NCI-H748 treated with DMSO at 0.1 percent for 48 hours (cell line): ENCODE measurements around the gene ASCC1.

Experiments used
- DNase-seq: peaks from one replicate; lab custom pipeline; 2025; lab: John Stamatoyannopoulos, UW

Gene ASCC1

DNA sequence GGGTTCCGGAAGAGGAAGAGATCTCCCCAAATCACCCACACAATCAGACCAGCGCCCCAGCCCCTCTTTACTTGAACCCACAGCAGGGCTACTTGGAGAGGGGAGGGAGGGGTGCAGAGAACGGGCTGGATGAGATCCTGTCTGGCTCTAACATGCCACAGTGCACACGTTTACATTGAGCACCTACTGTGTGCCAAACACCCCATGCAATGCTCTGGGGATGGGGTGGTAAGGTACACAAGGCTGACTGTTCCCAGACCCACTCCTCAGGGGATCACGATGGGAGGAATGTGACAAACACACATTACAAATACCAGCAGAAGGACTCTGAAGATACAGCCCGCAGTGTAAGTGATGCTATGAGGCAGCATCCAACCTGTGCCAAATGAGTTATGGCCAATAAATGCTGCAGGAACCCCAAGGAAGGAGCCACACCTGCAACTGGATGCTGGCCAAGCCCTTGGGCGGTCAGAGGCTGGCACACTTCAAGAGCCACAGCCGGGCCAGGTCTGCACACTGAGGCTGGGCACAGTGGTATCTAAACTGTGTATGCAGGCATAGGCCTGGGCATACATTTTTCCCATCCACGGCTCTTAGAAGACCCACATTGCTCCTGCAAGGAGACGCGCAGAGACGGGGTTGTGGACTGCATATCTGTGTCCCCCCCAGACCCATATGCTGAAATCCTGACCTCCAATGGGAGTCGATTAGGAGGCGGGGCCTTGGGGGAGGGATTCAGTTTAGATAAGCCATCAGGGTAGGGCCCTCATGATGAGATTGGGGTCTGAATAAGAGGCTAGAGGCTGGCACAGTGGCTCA is 134.1 kb downstream of the ASCC1 start:
- no peak for DNase-seq

DNA sequence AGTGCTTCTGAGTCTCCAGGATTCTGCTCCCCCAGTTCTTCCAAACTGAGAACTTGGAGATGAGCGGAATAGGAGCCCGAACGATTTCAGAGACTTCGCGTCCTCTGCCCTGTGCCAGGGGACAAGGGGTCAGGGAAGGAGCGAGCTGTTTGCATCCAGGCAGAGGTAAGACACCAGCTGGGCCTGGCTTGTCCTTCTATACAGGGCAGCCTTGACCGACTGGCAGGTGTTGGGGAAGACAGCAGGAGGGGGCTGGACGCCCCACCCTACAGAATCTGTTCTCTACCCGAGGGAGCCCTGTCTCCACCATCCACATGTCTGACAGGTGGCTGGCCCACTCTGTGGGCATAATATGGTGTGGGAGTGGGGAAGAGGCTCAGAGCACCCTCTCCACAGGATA is 134.9 kb downstream of the ASCC1 start:
- no peak for DNase-seq

DNA sequence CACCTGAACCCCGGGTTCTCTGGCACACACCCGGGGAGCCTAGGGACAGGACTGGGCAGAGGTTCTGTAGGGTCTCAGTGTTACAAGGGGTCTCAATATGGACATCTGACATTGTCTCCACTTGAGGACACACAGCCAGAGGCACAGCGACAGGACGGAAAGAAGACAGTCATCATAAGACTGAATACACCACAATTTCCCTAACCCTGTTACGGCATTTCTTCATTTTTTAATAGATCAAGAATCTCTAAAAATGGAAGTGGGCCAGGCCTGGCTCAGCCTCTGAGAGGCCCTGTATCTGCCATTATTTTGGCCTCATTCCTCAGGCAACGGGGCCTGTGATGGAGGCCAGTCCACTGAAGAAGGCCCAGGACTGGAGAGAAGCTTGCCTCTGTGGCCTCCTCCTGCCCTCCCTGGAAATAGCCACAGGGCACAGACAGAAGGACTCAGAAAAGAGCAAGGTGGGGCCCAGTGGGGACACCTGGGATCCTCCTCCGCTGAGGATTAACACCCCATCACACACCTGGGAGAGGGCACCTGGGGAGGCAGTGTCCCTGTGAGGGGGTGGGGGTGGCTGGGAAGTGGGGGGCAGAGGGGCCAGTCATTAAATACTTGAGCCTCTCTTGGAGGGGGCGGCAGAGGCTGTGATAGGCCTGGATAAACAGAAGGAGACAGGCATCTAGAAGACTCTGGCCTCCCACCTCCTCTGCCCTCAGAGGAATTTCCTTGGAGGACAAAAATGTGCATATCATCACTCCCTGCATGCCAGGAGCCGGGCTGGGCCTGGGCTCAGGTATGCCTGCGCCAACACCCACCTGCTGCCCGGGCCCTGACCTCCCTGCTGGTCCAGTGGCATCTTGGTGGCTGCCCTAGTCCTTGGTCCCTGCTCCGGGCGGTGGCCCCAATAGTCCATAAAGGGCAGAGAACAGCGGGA is 135.8 kb downstream of the ASCC1 start:
- DNase-seq, result no peak

DNA sequence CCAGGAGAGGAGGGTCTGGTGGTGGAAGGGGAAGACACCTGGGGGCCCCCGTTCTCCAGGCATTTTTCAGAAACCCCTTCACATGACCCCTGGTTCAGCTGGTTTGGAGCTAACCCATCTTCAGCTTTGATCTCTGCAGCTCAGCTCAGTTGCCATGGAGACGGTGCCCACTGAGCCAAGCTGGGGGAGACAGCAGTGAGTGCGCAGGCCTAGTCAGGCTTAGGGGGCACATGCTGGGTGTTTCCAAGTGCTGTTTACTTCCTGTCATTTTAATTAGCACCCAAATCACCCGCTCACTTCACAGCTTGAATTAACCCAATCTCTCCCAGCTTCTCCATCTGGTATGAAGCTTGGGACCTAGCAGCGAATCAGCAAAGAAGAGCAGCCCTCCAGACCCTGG is 136.7 kb downstream of the ASCC1 start:
- no peak for DNase-seq

DNA sequence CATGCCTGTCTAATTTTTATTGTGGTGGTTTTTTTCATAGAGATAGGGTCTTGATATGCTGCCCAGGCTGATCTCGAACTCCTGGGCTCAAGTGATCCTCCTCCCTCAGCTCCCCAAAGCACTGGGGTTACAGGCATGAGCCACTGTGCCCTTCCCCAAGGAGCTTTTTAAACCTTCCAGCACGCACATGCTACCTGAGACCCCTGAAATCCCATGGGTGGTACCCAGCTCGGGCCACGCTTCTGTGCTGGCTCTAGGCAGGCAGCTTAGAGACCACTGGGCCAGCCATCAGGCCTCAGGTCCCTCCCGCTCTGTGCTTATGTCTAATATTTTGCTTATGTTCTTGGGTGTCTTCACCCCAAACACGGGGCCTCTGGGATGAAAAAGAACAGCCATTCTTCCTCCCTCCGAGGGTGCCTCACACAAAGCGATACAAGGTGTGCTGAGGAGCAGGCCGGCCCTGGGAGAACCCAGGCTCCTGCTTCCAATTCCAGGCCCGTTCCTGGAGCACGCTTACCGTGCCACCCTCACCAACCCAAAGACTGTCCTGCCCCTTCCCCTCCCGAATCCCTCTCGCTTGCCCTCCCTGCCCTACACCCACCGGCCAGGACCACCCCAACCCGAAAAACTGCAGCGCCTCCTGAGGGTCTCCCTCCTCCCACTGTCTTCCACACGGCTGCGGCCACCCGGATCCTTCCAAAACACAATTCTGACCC is 138.6 kb downstream of the ASCC1 start:
- DNase-seq, result no peak

DNA sequence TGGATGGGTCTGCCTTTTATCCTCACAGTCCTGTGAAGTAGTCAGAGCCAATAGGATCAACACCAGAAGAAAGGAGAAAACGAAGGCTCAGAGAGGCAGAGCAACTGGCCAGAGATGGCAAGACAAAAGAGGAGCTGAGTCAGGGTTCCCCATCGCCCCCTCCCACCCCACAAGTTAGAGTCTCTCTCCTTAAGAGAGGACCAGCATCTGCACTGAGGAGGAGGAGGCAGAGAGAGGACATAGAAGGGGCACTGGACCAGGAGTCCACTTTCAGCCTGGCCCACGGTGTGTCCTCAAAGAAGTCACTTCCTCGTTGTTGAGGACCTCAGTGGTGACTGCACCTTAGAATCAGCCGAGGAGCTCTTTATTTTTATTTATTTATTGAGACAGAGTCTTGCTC is 139.3 kb downstream of the ASCC1 start:
- no peak for DNase-seq

DNA sequence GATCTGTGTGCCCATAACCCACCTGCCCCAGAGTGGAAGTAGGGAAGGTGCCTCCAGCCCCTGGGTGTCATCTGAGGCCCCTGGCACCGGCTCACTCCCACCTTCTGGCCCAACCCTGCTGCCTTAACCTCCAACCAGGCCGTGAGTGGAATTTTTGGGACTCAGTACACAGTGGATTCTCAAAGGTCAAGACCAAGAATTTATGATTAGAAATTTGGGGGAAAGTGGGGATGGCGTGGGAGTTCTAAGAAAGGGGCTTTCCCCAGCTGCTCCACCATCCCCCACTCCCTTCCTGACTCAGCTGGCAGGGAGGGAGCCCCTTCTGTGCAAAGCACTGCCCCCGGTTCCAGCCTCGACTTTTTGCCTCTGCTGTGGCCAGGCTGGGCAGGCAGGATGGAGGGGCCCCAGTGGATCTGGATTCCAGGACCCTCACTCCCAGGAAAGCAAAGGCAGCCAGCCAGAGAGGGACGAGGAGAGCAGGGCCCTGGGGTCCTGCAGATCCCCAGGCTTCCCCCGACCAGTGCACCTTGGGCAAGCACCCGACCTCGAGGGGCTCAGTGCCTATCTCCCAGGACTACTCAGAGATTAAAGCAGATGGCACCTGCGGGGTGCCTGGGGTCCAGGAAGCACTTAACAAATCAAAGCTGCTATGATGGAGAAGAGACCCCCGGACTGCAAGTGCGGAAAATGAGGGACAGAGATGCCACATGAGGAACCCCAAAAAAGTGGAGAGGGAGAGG is 140.5 kb downstream of the ASCC1 start:
- DNase-seq, result no peak

DNA sequence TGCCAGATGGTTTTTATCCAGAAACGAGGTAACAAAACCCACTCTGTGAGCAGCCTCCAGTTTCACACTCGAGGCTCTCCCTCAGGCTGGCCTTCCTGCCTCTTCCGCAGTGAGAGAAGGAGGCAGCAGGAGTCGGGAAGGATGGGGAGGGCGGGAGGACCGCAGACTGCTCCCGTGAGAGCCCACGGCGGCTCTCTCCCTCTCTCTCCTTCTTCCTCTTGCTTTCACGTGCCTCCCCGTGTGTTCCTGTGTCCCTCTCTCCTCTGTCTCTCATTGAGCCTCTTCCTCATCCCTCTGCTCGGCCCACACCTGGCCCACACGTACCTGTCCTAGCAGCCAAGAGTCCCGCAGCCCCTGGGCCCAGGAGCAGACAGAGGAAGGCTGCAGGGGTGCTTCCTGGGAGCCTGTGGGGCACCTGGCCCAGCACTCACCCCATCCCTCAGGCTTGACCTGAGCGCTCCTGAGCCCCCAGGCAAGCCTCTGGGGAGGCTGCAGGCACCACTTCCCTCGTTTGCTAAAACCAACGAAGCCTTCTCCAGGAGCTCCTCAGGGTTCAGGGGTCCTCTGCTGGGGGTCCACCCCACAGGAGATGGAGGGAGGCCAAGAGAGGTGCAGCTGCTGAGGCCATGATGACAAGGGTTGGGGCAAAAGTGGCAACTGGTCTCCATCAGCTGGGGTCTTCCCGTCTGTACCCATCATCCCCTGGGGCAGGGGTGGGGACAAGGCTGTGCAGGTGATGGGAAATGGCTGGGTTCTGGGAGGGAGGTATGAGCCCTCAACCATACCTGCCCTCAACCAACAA is 141.3 kb downstream of the ASCC1 start:
- no peak for DNase-seq

DNA sequence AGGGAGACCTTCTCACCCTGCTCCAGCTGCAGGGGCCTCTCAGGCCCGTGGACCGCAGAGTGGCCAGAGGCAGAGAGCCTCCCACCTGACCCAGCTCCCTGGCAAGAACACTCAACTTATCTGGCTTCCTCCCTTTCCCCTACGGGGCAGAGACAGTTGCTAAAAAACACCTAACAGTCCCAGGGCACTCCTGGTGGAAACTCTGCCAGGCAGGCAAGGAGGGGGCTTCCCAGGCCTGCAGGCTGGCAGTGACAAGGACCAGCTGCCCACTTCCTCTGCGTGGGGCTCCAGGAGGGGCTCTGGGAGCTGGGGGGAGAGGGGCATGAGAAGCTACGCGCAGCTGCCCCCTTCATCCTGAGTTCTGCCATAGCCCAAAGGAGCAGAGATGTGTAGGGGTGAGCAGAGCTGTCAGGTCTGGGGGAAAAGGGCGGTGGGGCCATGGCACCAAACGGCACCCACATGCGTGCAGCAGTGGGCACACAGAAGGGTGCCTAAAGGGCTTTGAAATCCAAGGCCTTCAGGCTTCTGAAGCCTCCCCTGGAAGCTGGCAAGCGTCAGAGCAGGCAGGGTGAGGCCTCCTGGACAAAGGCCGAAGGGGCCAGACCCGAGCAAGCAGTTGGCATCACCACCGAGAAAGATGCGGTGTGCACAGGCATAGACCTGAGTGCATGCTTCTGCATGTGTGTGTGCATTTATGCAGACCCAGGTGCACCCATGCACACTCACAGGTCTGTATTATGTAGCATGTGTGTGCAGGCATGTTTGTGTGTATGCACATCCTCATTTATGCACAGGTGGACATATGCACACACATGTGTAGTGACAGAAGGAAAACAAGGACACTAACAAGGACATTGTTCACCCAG is 142.1 kb downstream of the ASCC1 start:
- DNase-seq, result no peak

DNA sequence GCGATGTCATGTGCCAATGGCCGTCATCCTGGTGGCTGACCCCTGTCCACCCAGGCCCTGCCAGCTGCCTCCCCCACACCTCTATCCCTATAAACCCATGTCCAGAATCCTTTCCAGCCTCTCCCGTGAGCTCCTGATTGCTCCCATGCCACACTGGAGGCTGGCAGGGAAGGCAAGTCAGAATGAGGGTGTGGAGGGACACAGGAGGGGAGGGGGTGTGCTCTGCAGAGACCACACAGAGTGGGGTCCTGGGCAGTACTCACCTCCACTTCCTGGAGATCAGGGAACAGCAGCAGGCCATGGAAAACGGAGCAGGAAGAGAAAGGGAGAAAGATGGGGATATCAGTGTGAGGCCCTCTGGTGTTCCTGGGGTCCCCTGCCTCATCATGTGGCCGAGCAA is 143.4 kb downstream of the ASCC1 start:
- DNase-seq, result no peak

DNA sequence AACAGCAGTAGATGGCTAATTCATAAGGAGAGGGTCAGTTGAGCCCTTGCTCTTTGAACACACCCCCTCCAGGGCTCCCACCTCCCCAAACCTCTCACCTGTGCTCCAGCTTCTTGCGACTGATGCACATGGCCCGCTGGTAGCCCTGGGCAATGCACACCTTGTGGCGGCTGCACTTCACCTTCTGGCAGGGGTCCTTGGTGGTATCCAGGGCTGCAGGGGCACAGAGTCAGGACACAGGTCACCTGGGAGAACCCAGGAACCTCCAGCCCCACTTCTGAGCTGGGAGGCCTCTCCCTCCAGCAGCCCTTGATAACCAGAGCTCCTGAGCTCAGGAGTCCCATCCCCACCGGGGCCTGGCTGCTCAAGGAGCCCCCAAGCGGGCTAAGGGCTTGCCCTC is 144.0 kb downstream of the ASCC1 start:
- DNase-seq, result no peak

DNA sequence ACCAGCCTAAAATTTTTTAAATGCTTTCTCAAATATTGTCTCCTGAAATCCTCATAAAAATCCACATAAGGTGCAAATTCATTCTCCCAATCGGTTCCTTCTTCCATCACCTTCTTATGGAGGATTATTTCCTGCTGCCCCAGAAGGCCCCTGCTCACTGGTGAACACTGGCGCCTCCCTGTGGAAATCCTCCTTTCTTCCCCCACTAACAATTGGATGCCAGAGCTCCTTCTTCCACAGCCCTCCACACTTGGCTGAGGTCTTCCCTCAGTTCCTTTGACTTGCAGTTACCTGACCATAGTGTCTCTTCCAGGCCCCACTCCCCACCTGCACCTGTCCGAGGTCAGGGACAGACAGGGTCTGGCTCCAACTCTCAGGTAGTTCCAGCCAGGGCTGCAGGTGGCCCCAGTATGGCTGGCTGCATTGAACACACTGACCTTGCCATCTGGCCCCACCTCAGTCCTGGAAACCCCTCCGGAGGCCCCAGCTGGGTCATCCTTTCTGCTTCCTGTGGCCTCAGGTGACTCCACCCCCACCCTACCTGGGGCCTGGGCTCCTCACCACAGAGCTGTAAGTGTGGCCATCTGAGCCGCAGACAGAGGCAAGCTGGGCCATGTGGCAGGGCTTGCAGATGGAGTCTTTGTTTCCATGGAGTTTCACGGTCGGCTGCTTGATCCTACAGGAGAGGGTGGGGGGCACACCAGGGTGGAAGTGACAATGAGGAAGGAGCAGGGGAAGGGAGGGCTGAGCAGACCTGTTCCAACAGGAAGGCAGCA is 146.1 kb downstream of the ASCC1 start:
- DNase-seq, result no peak

DNA sequence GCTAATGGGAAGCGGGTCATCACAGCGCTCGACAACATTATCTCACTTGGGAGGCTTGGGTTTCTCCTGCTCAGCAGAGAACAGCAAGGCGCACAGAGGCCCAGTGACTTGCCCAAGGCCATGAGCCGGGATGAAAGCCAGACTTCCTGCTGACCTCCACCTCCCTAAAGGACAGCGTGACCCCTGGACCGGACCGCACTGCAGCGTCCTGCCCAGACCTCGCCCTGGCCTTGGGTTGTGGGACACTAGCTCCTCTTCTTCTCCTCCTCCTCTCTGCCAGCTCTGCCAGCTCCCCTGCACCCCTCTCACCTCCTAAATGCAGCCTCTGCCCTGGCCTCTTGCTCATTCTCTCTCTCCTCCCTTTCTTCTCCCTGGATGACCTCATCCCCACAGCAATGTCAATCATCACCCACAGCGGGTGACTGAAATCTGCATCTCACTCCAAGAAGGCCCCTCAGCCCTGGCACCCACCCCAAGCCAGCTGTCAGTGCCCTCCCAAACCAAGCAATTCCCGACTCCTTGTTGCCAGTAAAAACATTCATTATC is 147.1 kb downstream of the ASCC1 start:
- DNase-seq, result no peak

DNA sequence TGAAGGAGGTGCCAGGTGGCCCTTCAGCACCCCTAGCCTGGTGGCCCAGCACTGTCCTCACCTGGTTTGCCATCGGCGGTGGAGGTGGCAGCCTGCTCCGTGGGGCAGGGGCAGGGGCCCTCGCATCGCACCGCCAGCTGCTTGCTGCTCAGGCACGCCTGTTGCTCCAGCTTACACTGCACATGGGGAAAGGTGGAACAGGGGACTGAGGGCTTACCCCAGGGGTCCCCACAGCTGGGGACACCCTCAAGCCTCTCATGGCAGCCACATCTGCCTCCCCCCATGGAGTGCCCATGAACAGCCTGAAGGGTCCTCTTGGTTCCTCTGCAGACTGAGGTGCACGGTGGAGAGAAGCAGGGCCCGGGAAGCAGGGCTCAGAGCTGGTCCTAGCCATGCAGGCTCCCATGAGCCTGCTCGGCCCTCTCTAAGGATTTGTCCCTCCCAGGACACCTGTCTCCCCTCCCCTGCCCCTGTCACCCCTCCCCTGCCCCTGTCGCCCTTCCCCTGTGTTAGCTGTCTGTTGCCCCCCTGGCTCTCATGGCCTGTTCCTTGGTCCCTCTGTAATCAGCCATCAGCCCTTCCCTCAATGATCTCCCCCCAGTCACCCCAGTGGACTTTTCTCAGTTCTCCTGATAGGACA is 147.8 kb downstream of the ASCC1 start:
- DNase-seq, result no peak

DNA sequence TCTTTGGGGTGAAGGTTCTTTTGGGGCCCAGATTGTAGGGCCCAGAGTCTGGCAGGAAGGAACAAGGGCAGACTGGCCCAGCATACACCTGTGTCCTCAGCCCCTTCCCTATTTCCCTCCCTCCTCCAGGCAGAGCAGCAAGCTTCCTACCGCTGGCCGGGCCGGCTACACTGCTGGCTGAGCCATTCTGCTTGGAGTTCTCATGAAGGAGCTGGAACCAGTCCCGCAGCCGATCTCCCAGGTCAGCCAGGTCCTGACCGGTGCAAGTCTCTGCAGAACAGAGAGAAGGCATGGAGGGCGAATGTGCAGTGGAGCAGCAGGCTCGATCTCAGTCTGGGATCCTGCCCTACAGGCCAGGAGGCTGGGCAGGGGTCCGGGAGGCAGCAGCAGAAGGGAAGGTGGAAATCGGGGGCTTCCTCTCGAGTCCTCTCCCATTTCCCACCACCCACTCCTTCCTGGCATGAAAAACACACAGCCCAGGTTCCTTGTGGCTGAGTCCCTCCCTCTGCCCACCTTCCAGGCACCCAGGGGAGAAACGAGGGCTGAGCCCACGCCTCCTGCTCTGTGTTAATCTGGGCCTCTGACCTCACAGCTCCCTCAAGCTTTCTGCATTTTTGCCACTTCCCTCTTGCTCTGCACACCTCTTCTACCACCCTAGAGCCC is 148.5 kb downstream of the ASCC1 start:
- DNase-seq, result no peak

DNA sequence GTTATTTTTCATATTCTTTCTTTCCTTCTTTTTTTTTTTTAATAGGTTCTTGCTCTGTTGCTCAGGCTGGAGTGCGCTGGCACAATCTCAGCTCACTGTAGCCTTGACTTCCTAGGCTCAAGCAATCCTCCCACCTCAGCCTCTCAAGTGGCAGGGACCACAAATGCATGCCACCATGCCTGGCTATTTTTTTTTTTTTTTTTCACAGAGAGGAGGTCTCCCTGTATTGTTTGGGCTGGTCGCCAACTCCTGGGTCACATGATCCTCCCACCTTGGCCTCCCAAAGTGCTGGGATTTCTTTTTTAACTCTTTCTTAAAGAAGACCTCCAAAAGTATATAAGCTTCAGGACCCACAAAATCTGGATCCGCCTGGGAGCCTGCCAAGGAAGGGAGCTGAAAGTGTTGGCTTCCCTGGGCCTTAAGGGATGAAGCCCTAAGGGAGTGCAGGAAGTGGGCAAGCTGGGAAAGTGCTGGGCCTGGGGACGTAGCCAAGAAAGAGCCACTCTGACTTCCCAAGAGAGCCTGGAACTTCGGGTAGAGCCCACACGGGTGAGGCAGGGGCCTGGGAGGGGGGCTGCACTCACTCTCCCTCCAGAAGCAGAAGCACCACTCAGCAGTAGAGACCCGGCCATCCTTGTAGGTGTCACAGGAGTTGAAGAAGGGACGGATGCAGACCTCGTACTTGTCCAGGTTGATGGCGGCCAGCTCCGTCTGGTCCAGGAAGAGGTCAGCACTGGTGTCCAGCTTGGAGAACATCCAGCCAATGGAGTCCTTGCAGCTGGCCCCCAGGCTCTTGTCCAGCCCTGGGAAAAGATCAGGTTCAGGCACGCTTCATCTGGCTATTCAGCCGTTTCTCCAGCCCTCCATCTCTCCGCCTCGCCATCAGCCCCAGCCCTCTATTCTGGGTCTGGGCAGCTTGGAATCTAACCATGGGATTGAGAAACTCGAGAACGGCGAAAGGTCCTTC is 149.5 kb downstream of the ASCC1 start:
- DNase-seq, result no peak
